Stimulated activated CD4-positive, alpha-beta T cell treated with anti-CD3 and anti-CD28 coated beads, Interleukin-15, amount 100 ng/mL, for 1 hour (primary cell): ENCODE measurements around the gene ZNF451.
"Not testable (repeated sequence)": the region's sequence is repeated elsewhere in the genome, so short reads cannot be mapped to it uniquely, and the experiment has no call there.

Experiments
- DNase-seq, 2 donors: peaks; one replicate each; pipeline ENCODE4 v3.0.0-alpha.2; 2020; ENCODE audit warnings: low read depth in 1 of 2, low spot score in 1 of 2

ZNF451 gene

GRCh38 chr6:57089687-57090457 is at the start of gene ZNF451:
ZNF451 (plus strand) TSS chr6:57090188; CDS start chr6:57090254, 66 bp downstream.
- DNase-seq: peak; percentile 91 to 95

- DNase-seq: not testable (repeated sequence)
These were observed 45.9 kb upstream of the ZNF451 start for GRCh38 chr6:57044061-57044460.

GRCh38 chr6:57044568-57044967 is 45.4 kb upstream of the ZNF451 start:
- no peak for DNase-seq

- peak; percentile 51 to 66 for DNase-seq
These were observed 43.4 kb upstream of the ZNF451 start, which contains the start of gene KIAA1586 for GRCh38 chr6:57046332-57047256. KIAA1586 (plus strand) TSS chr6:57046693; CDS start chr6:57046756, 63 bp downstream.

GRCh38 chr6:57047257-57047585 is 42.8 kb upstream of the ZNF451 start:
- not testable (repeated sequence) for DNase-seq

GRCh38 chr6:57047859-57048258 is 42.1 kb upstream of the ZNF451 start:
- DNase-seq: not testable (repeated sequence)

GRCh38 chr6:57048577-57048976 is 41.4 kb upstream of the ZNF451 start:
- DNase-seq: no peak

GRCh38 chr6:57063847-57064246 is 26.1 kb upstream of the ZNF451 start:
- DNase-seq: no peak

GRCh38 chr6:57064809-57065208 is 25.2 kb upstream of the ZNF451 start:
- DNase-seq: no peak

- no peak for DNase-seq
These were observed 21.9 kb upstream of the ZNF451 start for GRCh38 chr6:57068061-57068460.

GRCh38 chr6:57069228-57069627 is 20.8 kb upstream of the ZNF451 start:
- DNase-seq: no peak

GRCh38 chr6:57069920-57070331 is 20.1 kb upstream of the ZNF451 start:
- no peak for DNase-seq

- DNase-seq: no peak
These were observed 17.9 kb upstream of the ZNF451 start for GRCh38 chr6:57072108-57072507.

GRCh38 chr6:57074383-57074782 is 15.6 kb upstream of the ZNF451 start:
- DNase-seq: no peak

- no peak for DNase-seq
These were observed 14.9 kb upstream of the ZNF451 start for GRCh38 chr6:57075092-57075491.

GRCh38 chr6:57078531-57079207 is 11.3 kb upstream of the ZNF451 start:
- DNase-seq: no peak

- no peak for DNase-seq
These were observed 4.5 kb upstream of the ZNF451 start for GRCh38 chr6:57085471-57085870.

- DNase-seq: no peak
These were observed 3.1 kb upstream of the ZNF451 start for GRCh38 chr6:57086843-57087242.

GRCh38 chr6:57087916-57088315 is 2.1 kb upstream of the ZNF451 start:
- no peak for DNase-seq

- no peak for DNase-seq
These were observed 723 bp upstream of the ZNF451 start for GRCh38 chr6:57089265-57089664.

- not testable (repeated sequence) for DNase-seq
These were observed 575 bp downstream of the ZNF451 start for GRCh38 chr6:57090458-57091067.
